IMR-90 (cell line): ENCODE measurements around the gene CEACAM16. TPM values are rescaled to one million over a fixed set of nuclear protein-coding genes. Genes with fewer than 3 reads are reported as not detected.
"Not testable (repeated sequence)": the region's sequence is repeated elsewhere in the genome, so short reads cannot be mapped to it uniquely, and the experiment has no call there.

Experiments used
- ATAC-seq: fragments of 200-7000 bp; cut with Tn5 transposase; 2 replicates; pipeline ENCODE4 v1.9.1; 2020; ENCODE audit warnings: low read depth, mild to moderate bottlenecking, moderate library complexity
- BruUV-seq: library from RNA; stranded (reverse); fragments of 400-500 nt; replicated peaks from 2 replicates; lab custom pipeline; 2021; lab: Mats Ljungman, UMichigan
- CTCF ChIA-PET: fragments of 300-600 bp; formaldehyde crosslinking; extraction: SDS; loops from one replicate; lab custom pipeline; 2021; ENCODE audit warnings: antibody characterized with exemption; lab: Yijun Ruan, JAX
- POLR2A ChIA-PET: fragments of 300-600 bp; sonication (Branson Sonifier 250); formaldehyde crosslinking; loops from one replicate; lab custom pipeline; 2022; ENCODE audit warnings: antibody characterized with exemption; ENCODE audit not compliant: unreplicated experiment; lab: Charles Lee
- DNase-seq: peaks from one replicate; pipeline ENCODE4 v3.0.0; 2013
- H2AFZ ChIP-seq: replicated peaks from 2 replicates; pipeline ENCODE3; 2013; ENCODE audit warnings: low read length, mild to moderate bottlenecking; ENCODE audit not compliant: poor library complexity
- H2AK5ac ChIP-seq: 2 replicates; pipeline ENCODE4 v1.6.1; 2013; ENCODE audit warnings: low read depth, low read length, inconsistent platforms
- H2AK9ac ChIP-seq: replicated peaks from 2 replicates; pipeline ENCODE3; 2013; ENCODE audit warnings: mild to moderate bottlenecking, low read depth, low read length, moderate library complexity; ENCODE audit not compliant: poor library complexity
- H2BK120ac ChIP-seq: 2 replicates; pipeline ENCODE4 v1.6.1; 2013; ENCODE audit warnings: low read depth, low read length, inconsistent platforms
- H2BK15ac ChIP-seq: 3 replicates; pipeline ENCODE4 v1.6.1; 2013; ENCODE audit warnings: low read depth, low read length, inconsistent platforms
- H2BK20ac ChIP-seq: 2 replicates; pipeline ENCODE4 v1.6.1; 2013; ENCODE audit warnings: low read depth, mild to moderate bottlenecking, inconsistent platforms, low read length, moderate library complexity
- H2BK5ac ChIP-seq: 2 replicates; pipeline ENCODE4 v1.6.1; 2013; ENCODE audit warnings: mild to moderate bottlenecking, low read depth, low read length, inconsistent platforms; ENCODE audit not compliant: poor library complexity, severe bottlenecking
- H3K14ac ChIP-seq: replicated peaks from 2 replicates; pipeline ENCODE4 v1.6.1; 2013; ENCODE audit warnings: low read depth, low read length, inconsistent platforms
- H3K18ac ChIP-seq: 2 replicates; pipeline ENCODE4 v1.6.1; 2013; ENCODE audit warnings: low read depth, low read length, control low read depth
- H3K23ac ChIP-seq: 2 replicates; pipeline ENCODE4 v1.6.1; 2013; ENCODE audit warnings: low read depth, low read length, inconsistent platforms
- H3K27ac ChIP-seq: 2 replicates; pipeline ENCODE4 v1.5.1; 2013; ENCODE audit warnings: mild to moderate bottlenecking, control low read depth, low read length; ENCODE audit not compliant: insufficient read depth
- H3K27me3 ChIP-seq: 2 replicates; pipeline ENCODE4 v1.6.1; 2013; ENCODE audit warnings: low read length; ENCODE audit not compliant: control insufficient read depth, insufficient read depth
- H3K36me3 ChIP-seq: 2 replicates; pipeline ENCODE4 v1.6.1; 2013; ENCODE audit warnings: low read length, mixed read lengths; ENCODE audit not compliant: control insufficient read depth, insufficient read depth
- H3K4ac ChIP-seq: 2 replicates; pipeline ENCODE4 v1.6.1; 2013; ENCODE audit warnings: low read depth, low read length, inconsistent platforms
- H3K4me1 ChIP-seq: 2 replicates; pipeline ENCODE4 v1.6.1; 2013; ENCODE audit warnings: low read length, mixed read lengths; ENCODE audit not compliant: control insufficient read depth, insufficient read depth
- H3K4me2 ChIP-seq: 2 replicates; pipeline ENCODE4 v1.6.1; 2013; ENCODE audit warnings: low read depth, mild to moderate bottlenecking, control low read depth, low read length, moderate library complexity
- H3K4me3 ChIP-seq: 2 replicates; pipeline ENCODE4 v1.5.1; 2013; ENCODE audit warnings: low read depth, mild to moderate bottlenecking, control low read depth, low read length, moderate library complexity; ENCODE audit not compliant: insufficient read depth
- H3K56ac ChIP-seq: 2 replicates; pipeline ENCODE4 v1.6.1; 2013; ENCODE audit warnings: low read length, inconsistent platforms; ENCODE audit not compliant: insufficient read depth; ENCODE audit errors: extremely low read depth
- H3K79me1 ChIP-seq, 2 experiments: 2 replicates each; pipeline ENCODE4 v1.6.1; 2013; ENCODE audit warnings: low read length in 2 of 2, inconsistent platforms in 1 of 2, low read depth in 1 of 2
- H3K9ac ChIP-seq: 2 replicates; pipeline ENCODE4 v1.6.1; 2013; ENCODE audit warnings: low read depth, low read length, control low read depth
- H3K9me1 ChIP-seq: 2 replicates; pipeline ENCODE4 v1.6.1; 2013; ENCODE audit warnings: low read length, inconsistent platforms; ENCODE audit not compliant: insufficient read depth
- H3K9me3 ChIP-seq: 2 replicates; pipeline ENCODE4 v1.6.1; 2013; ENCODE audit warnings: low read length; ENCODE audit not compliant: control insufficient read depth, insufficient read depth
- H4K20me1 ChIP-seq: 2 replicates; pipeline ENCODE4 v1.6.1; 2013; ENCODE audit warnings: low read length, inconsistent platforms; ENCODE audit not compliant: insufficient read depth
- H4K5ac ChIP-seq: 2 replicates; pipeline ENCODE4 v1.6.1; 2013; ENCODE audit warnings: mild to moderate bottlenecking, low read depth, low read length, control low read depth
- H4K8ac ChIP-seq, 2 experiments: 2 replicates each; pipeline ENCODE4 v1.6.1; 2013; ENCODE audit warnings: low read depth in 2 of 2, low read length in 2 of 2, control low read depth in 1 of 2, inconsistent platforms in 1 of 2
- H4K91ac ChIP-seq: 2 replicates; pipeline ENCODE4 v1.6.1; 2013; ENCODE audit warnings: low read depth, low read length, inconsistent platforms; ENCODE audit not compliant: insufficient read depth
- WGBS, 2 experiments: methylation state at CpG; one replicate each; pipeline versions ENCODE4 v1.1.5 to v1.1.7; 2013; ENCODE audit warnings: missing lambda C conversion rate in 2 of 2; ENCODE audit not compliant: insufficient read length in 1 of 2; ENCODE audit errors: extremely low coverage in 2 of 2; 5-methylcytosine and 5-hydroxymethylcytosine counted together
- dilution Hi-C: fragments of 300-500 bp; cut with HindIII; formaldehyde crosslinking; loops from one replicate; pipeline ENCODE4 v1.14.3; 2018; ENCODE audit warnings: low sequenced_read_pairs; ENCODE audit not compliant: unreplicated experiment
- in situ Hi-C: fragments of 300-500 bp; cut with MboI; formaldehyde crosslinking; loops from 3 replicates; pipeline ENCODE4 v1.14.3; 2019; ENCODE audit warnings: low sequenced_read_pairs, inconsistent platforms, mixed read lengths
- intact Hi-C: fragments of 100-400 bp; cut with micrococcal nuclease; formaldehyde crosslinking; loops from 2 replicates; pipeline ENCODE4 v1.10.0; 2022
- polyA plus RNA-seq, 3 experiments: library from polyadenylated mRNA; depleted of rRNA; stranded (reverse); fragments of >200 nt; gene quantifications; 2 replicates each; pipeline ENCODE4 v1.2.3, GENCODE V29; 2012; ENCODE audit warnings: low replicate concordance in 1 of 3
- total RNA-seq: library from RNA; depleted of rRNA; stranded (reverse); fragments of >200 nt; gene quantifications from 2 replicates; pipeline ENCODE4 v1.2.3, GENCODE V29; 2012

Gene CEACAM16
- total and polyA plus RNA-seq, 2 of the 4 experiments (the other 2 are of a cell fraction) = not detected

DNA sequence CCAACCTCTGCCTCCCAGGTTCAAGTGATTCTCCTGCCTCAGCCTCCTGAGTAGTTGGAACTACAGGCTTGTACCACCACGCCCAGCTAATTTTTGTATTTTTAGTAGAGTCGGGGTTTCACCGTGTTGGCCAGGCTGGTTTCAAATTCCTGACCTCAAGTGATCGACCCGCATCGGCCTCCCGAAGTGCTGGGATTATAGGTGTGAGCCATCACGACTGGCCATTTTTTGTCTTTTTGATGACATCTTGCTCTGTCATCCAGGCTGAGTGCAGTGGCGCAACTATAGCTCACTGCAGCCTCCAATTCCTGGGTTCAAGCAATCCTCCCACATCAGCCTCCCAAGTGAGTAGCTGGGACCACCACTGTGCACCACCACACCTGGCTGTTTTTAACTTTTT lies 21.4 kb downstream of the CEACAM16 start:
- H3K9ac ChIP-seq, H3K27me3 ChIP-seq, H3K4ac ChIP-seq, H3K4me3 ChIP-seq, H3K79me1 ChIP-seq, H2BK5ac ChIP-seq, H2BK120ac ChIP-seq, H2BK20ac ChIP-seq, H3K56ac ChIP-seq, H3K27ac ChIP-seq, H3K14ac ChIP-seq, H3K9me3 ChIP-seq, H3K23ac ChIP-seq, H3K18ac ChIP-seq, DNase-seq, POLR2A ChIA-PET, BruUV-seq, H3K36me3 ChIP-seq, H4K8ac ChIP-seq, H3K4me2 ChIP-seq, dilution Hi-C loops, H4K91ac ChIP-seq, H2AFZ ChIP-seq, H3K9me1 ChIP-seq, H4K20me1 ChIP-seq, ATAC-seq, H4K5ac ChIP-seq: not testable (repeated sequence)
- Histone ChIP-seq H2AK9ac (peak overlapping the region; percentile 47), H2BK15ac (0 out of 3 replicates have a peak overlapping the region, but pooled peaks have one; percentile 40), H3K4me1 (peaks cover 19% of the 10 kb centered on the region), H2AK5ac (peak overlapping the region; percentile 75; the same call in 1 of the 2 replicates)
- CTCF ChIA-PET = interaction anchor here (0.9 kb wide), 1 partner anchor 143 kb away, joined by 4 read pairs; no protein-coding TSS in a partner anchor
- in situ Hi-C loops (loop anchor here (5.0 kb wide), 2 partner anchors 52 to 122 kb away; no protein-coding TSS in a partner anchor), intact Hi-C loops (loop anchor here (5.0 kb wide), 1 partner anchor 37 kb away; no protein-coding TSS in a partner anchor)
- 90% methylated on average over 4 of the region's 9 CpGs; no CpG with 5 or more reads in 1 of the 2 experiments for WGBS, 2 experiments
